ENCODE results near the gene LRRC71.

GRCh38 chr1:156899956-156900718 lies 20.3 kb upstream of the LRRC71 start:
- TF ChIP-seq POLR2A (IDR thresholded peaks at IDR 0.05) (no peak), CTCF (IDR thresholded peaks at IDR 0.05) (no peak)
